M059J (cell line): ENCODE measurements around the gene DNAJC16. TPM values are rescaled to one million over a fixed set of nuclear protein-coding genes. Genes with fewer than 3 reads are reported as not detected.

Experiments
- DNase-seq: peaks from one replicate; pipeline ENCODE4 v3.0.0-alpha.2; 2012; ENCODE audit warnings: low read depth
- total RNA-seq: library from RNA; depleted of rRNA; stranded (reverse); fragments of >200 nt; shearing (Covaris generic); gene quantifications from 2 replicates; pipeline ENCODE4 v1.2.3, GENCODE V29; 2014; rRNA removed

The DNAJC16 gene
- total RNA-seq, 1 experiment from 2014 or later = 17.6 TPM

GRCh38 chr1:15620902-15621682, 94.4 kb downstream of the DNAJC16 start:
- no peak for DNase-seq

DNA sequence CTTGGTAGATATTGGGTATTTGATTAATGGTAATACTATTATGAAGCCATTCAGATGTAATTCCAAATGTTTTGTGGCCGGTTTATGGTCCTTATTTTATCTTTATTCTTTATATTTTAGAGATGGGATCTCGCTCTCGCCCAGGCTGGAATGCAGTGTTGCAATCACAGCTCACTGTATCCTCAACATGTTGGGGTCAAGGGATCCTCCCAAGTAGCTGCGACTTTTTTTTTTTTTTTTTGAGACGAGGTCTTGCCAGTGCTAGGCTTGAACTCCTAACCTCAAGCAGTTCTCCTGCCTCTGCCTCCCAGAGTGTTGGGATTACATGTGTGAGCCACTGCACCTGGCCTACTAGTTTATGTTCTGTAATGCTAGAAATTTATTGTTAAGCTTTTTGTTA, 95.3 kb downstream of the DNAJC16 start:
- no peak for DNase-seq

GRCh38 chr1:15622712-15623373, 96.2 kb downstream of the DNAJC16 start:
- DNase-seq = no peak

- DNase-seq = no peak
Observed at GRCh38 chr1:15623435-15623834, 96.8 kb downstream of the DNAJC16 start.

DNA sequence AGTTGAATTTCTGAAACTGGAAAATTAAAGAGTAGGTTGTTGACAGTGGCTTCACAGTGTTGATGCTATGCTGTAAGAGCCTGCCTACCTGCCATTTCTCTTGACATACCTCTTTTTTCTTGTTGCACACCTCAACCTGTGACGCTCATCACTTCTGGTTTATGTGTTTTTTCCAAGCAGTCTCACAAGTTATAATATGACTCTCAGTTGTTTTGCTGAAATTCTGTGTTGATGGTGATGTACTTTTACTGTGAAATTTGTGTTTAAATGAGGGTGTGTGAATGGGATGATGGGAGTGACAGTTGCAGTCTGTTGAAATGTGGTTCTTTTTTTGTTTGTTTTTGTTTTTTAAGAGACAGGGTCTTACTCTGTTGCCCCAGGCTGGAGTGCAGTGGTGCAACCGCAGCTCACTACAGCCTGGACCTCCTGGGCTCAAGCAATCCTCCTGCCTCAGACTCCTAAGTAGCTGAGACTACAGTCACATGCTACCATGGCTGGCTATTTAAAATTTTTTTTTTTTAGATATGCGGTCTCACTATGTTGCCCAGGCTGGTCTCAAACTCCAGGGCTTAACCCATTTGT, 97.6 kb downstream of the DNAJC16 start:
- DNase-seq = no peak

GRCh38 chr1:15625056-15625917, 98.6 kb downstream of the DNAJC16 start:
- DNase-seq = no peak

Other genes starting within 250 kb of the DNAJC16 start
- gene EFHD2, start 117.0 kb upstream of the DNAJC16 start, total RNA-seq = 70.7 and 107 TPM in 2 replicates
- 0.15 TPM in 1 of 2 replicates, not detected in the other for gene CTRC, start 88.4 kb upstream of the DNAJC16 start, total RNA-seq
- not detected in 2 replicates for gene CELA2A, start 70.1 kb upstream of the DNAJC16 start, total RNA-seq
- not detected in 2 replicates for gene CELA2B, start 50.7 kb upstream of the DNAJC16 start, total RNA-seq
- gene CASP9, start 2.6 kb upstream of the DNAJC16 start, total RNA-seq = 5.0 and 10.1 TPM in 2 replicates
- gene AGMAT, start 58.2 kb downstream of the DNAJC16 start, total RNA-seq = 1.3 and 2.6 TPM in 2 replicates
- 17.4 and 19.4 TPM in 2 replicates for gene DDI2, start 90.6 kb downstream of the DNAJC16 start, total RNA-seq
- 35.3 and 59.1 TPM in 2 replicates for gene PLEKHM2, start 157.5 kb downstream of the DNAJC16 start, total RNA-seq
- gene SLC25A34, start 209.4 kb downstream of the DNAJC16 start, total RNA-seq = 0.27 and 0.44 TPM in 2 replicates
- gene TMEM82, start 215.7 kb downstream of the DNAJC16 start, total RNA-seq = not detected in 2 replicates
- gene FBLIM1, start 231.9 kb downstream of the DNAJC16 start, total RNA-seq = 117 and 156 TPM in 2 replicates